H9 (cell line): ENCODE data around the gene DCDC1. TPM values are rescaled to one million over a fixed set of nuclear protein-coding genes. Genes with fewer than 3 reads are reported as not detected.

ENCODE experiments used
- DNase-seq: peaks from one replicate; pipeline ENCODE4 v3.0.0-alpha.2; 2017
- H2AFZ ChIP-seq: one replicate; pipeline ENCODE4 v1.6.1; 2013; ENCODE audit warnings: mild to moderate bottlenecking, low read length, control low read depth, moderate library complexity
- H2AK5ac ChIP-seq: 2 replicates; pipeline ENCODE4 v1.6.1; 2013; ENCODE audit warnings: low read length, control low read depth, mixed read lengths; ENCODE audit not compliant: insufficient read length
- H2BK120ac ChIP-seq: one replicate; pipeline ENCODE4 v1.6.1; 2013; ENCODE audit warnings: low read depth, mild to moderate bottlenecking, low read length, control low read depth, inconsistent platforms; ENCODE audit not compliant: poor library complexity, severe bottlenecking
- H2BK12ac ChIP-seq: 2 replicates; pipeline ENCODE4 v1.6.1; 2013; ENCODE audit warnings: low read length, control low read depth, mixed read lengths, low read depth; ENCODE audit not compliant: insufficient read length
- H2BK15ac ChIP-seq: 2 replicates; pipeline ENCODE4 v1.6.1; 2013; ENCODE audit warnings: low read depth, low read length, control low read depth
- H2BK20ac ChIP-seq: one replicate; pipeline ENCODE4 v1.6.1; 2013; ENCODE audit warnings: low read depth, mild to moderate bottlenecking, low read length, control low read depth, inconsistent platforms; ENCODE audit not compliant: poor library complexity, severe bottlenecking
- H2BK5ac ChIP-seq: 2 replicates; pipeline ENCODE4 v1.6.1; 2013; ENCODE audit warnings: low read length, control low read depth, mixed read lengths; ENCODE audit not compliant: insufficient read length
- H3K14ac ChIP-seq: 2 replicates; pipeline ENCODE4 v1.6.1; 2013; ENCODE audit warnings: low read length, control low read depth; ENCODE audit not compliant: insufficient read depth
- H3K18ac ChIP-seq: 2 replicates; pipeline ENCODE4 v1.6.1; 2013; ENCODE audit warnings: low read depth, mild to moderate bottlenecking, mixed read lengths, low read length, control low read depth; ENCODE audit not compliant: insufficient read length
- H3K23ac ChIP-seq: 2 replicates; pipeline ENCODE4 v1.6.1; 2013; ENCODE audit warnings: low read length, control low read depth, mixed read lengths, low read depth; ENCODE audit not compliant: insufficient read length
- H3K23me2 ChIP-seq: 2 replicates; pipeline ENCODE4 v1.6.1; 2013; ENCODE audit warnings: low read depth, mild to moderate bottlenecking, mixed read lengths, low read length, control low read depth; ENCODE audit not compliant: insufficient read length, poor library complexity, severe bottlenecking
- H3K27ac ChIP-seq: 2 replicates; pipeline ENCODE4 v1.5.1; 2013; ENCODE audit warnings: low read length, control low read depth, mixed read lengths, low read depth; ENCODE audit not compliant: insufficient read length
- H3K27me3 ChIP-seq: 2 replicates; pipeline ENCODE4 v1.6.1; 2013; ENCODE audit warnings: low read length, control low read depth, inconsistent platforms; ENCODE audit not compliant: insufficient read depth
- H3K4ac ChIP-seq: 2 replicates; pipeline ENCODE4 v1.6.1; 2013; ENCODE audit warnings: low read depth, mild to moderate bottlenecking, control low read depth, inconsistent platforms, low read length, moderate library complexity
- H3K4me1 ChIP-seq: 2 replicates; pipeline ENCODE4 v1.6.1; 2013; ENCODE audit warnings: low read length, control low read depth, inconsistent platforms; ENCODE audit not compliant: insufficient read depth
- H3K4me2 ChIP-seq: 2 replicates; pipeline ENCODE4 v1.6.1; 2013; ENCODE audit warnings: low read length, control low read depth, mixed read lengths; ENCODE audit not compliant: insufficient read length, insufficient read depth
- H3K56ac ChIP-seq: 2 replicates; pipeline ENCODE4 v1.6.1; 2013; ENCODE audit warnings: low read depth, mild to moderate bottlenecking, mixed read lengths, low read length, control low read depth; ENCODE audit not compliant: insufficient read length
- H3K79me1 ChIP-seq: 2 replicates; pipeline ENCODE4 v1.6.1; 2013; ENCODE audit warnings: low read depth, mild to moderate bottlenecking, moderate library complexity, low read length, control low read depth, inconsistent platforms; ENCODE audit not compliant: insufficient read depth, poor library complexity, severe bottlenecking
- H3K79me2 ChIP-seq: 2 replicates; pipeline ENCODE4 v1.6.1; 2013; ENCODE audit warnings: low read length, control low read depth, inconsistent platforms; ENCODE audit not compliant: insufficient read depth
- H3K9ac ChIP-seq: 2 replicates; pipeline ENCODE4 v1.6.1; 2013; ENCODE audit warnings: low read length, control low read depth, mixed read lengths; ENCODE audit not compliant: insufficient read length; ENCODE audit errors: extremely low read depth
- H3K9me3 ChIP-seq: one replicate; pipeline ENCODE4 v1.6.1; 2013; ENCODE audit warnings: low read depth, low read length, inconsistent platforms; ENCODE audit not compliant: control insufficient read depth
- H3T11ph ChIP-seq: one replicate; pipeline ENCODE4 v1.6.1; 2013; ENCODE audit warnings: mild to moderate bottlenecking, low read length, control low read depth, inconsistent platforms
- H4K20me1 ChIP-seq: one replicate; pipeline ENCODE4 v1.6.1; 2013; ENCODE audit not compliant: control insufficient read depth, insufficient read length, insufficient read depth
- H4K5ac ChIP-seq: 2 replicates; pipeline ENCODE4 v1.6.1; 2013; ENCODE audit warnings: low read depth, mild to moderate bottlenecking, mixed read lengths, low read length, control low read depth; ENCODE audit not compliant: insufficient read length
- H4K8ac ChIP-seq: replicated peaks from 2 replicates; pipeline ENCODE4 v1.6.1; 2013; ENCODE audit warnings: low read length, control low read depth, mixed read lengths, low read depth; ENCODE audit not compliant: insufficient read length
- H4K91ac ChIP-seq: 2 replicates; pipeline ENCODE4 v1.6.1; 2013; ENCODE audit warnings: low read depth, mild to moderate bottlenecking, moderate library complexity, mixed read lengths, low read length, control low read depth; ENCODE audit not compliant: insufficient read length
- H3K27ac Mint-ChIP-seq, 3 experiments: 2 replicates in 2 of 3; 3 replicates in 1 of 3; pipeline ENCODE4 v1.8.0; 2020 to 2021; ENCODE audit warnings: mixed read lengths in 3 of 3, mild to moderate bottlenecking in 1 of 3, moderate library complexity in 1 of 3
- H3K27me3 Mint-ChIP-seq: 2 replicates; pipeline ENCODE4 v1.8.0; 2021; ENCODE audit warnings: low read depth, mild to moderate bottlenecking, moderate library complexity, mixed read lengths
- H3K36me3 Mint-ChIP-seq, 3 experiments: 2 replicates in 2 of 3; 3 replicates in 1 of 3; pipeline ENCODE4 v1.8.0; 2020 to 2021; ENCODE audit warnings: low read depth in 3 of 3, mixed read lengths in 3 of 3; ENCODE audit not compliant: insufficient read depth in 1 of 3
- H3K4me1 Mint-ChIP-seq, 2 experiments: 2 replicates each; pipeline ENCODE4 v1.8.0; 2020; ENCODE audit warnings: mixed read lengths in 2 of 2
- H3K4me3 Mint-ChIP-seq, 2 experiments: 2 replicates in 1 of 2; 3 replicates in 1 of 2; pipeline ENCODE4 v1.8.0; 2020 to 2021; ENCODE audit warnings: mild to moderate bottlenecking in 2 of 2, mixed read lengths in 2 of 2, moderate library complexity in 1 of 2
- H3K9me3 Mint-ChIP-seq, 2 experiments: 2 replicates in 1 of 2; 3 replicates in 1 of 2; pipeline ENCODE4 v1.8.0; 2020; ENCODE audit warnings: mild to moderate bottlenecking in 2 of 2, mixed read lengths in 2 of 2, moderate library complexity in 1 of 2
- WGBS: extraction: QIAGEN DNeasy Blood & Tissue Kit; methylation state at CpG from one replicate; pipeline ENCODE4 v1.1.7; 2013; ENCODE audit warnings: missing lambda C conversion rate, low lambda C conversion rate, mixed read lengths; ENCODE audit not compliant: insufficient read length; ENCODE audit errors: extremely low coverage; 5-methylcytosine and 5-hydroxymethylcytosine counted together
- total RNA-seq: library from RNA; stranded (reverse); gene quantifications from 2 replicates; pipeline ENCODE4 v1.2.1, GENCODE V29; 2021
- TF ChIP-seq, protein P1 (sequence below): fragments of 200-600 bp; sonication (generic); conservative IDR thresholded peaks from 3 replicates; pipeline ENCODE4 v1.8.0; 2021; ENCODE audit warnings: antibody characterized with exemption, mild to moderate bottlenecking

DCDC1 gene
- total RNA-seq, 1 experiment from 2014 or later = 0.09 TPM

DNA sequence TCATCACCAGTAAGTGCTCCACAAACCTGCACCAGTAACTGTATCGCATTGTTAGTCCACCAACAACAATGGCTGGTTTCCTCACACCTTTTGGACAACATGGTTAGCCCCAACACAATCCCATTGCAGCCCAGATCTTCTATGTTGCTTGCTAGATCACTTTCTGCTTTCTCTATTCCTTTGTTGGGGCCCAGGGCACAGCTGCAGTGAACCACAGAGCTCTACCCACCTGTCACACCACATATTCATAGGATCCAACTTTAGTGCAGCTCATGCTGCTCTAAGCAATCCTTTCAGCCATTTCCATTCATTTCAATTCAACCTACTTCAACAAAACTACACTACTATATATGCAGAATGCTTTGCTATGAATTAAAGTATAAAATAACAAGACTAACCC lies 364.3 kb downstream of the DCDC1 start:
- no peak overlapping the region for H3K56ac ChIP-seq
- H2BK120ac ChIP-seq = no peak overlapping the region
- H3K9ac ChIP-seq = no peak overlapping the region
- no peak overlapping the region for H4K5ac ChIP-seq
- H2BK5ac ChIP-seq = no peak overlapping the region
- H3K14ac ChIP-seq = no peak overlapping the region
- no peaks in the 10 kb centered on the region for H3K9me3 ChIP-seq
- H3K4me1 Mint-ChIP-seq = no peaks in the 10 kb centered on the region; a peak in 1 of 4 replicates
- H3K36me3 Mint-ChIP-seq = no peaks in the 10 kb centered on the region
- no peak overlapping the region for H3K23ac ChIP-seq
- H4K91ac ChIP-seq = no peak overlapping the region
- no peak overlapping the region for H3K27ac Mint-ChIP-seq
- H3T11ph ChIP-seq = no peak overlapping the region
- H4K8ac ChIP-seq = no peak overlapping the region
- no peak overlapping the region for H2BK20ac ChIP-seq
- no peak overlapping the region for H2AK5ac ChIP-seq
- H3K79me1 ChIP-seq = no peaks in the 10 kb centered on the region
- no peak overlapping the region for H3K4me3 Mint-ChIP-seq
- H2AFZ ChIP-seq = no peak overlapping the region
- DNase-seq = no peak
- no peak overlapping the region for H3K4ac ChIP-seq
- WGBS = no CpG with 5 or more reads among the region's 1 CpG
- H2BK15ac ChIP-seq = no peak overlapping the region
- TF ChIP-seq, protein P1, sequence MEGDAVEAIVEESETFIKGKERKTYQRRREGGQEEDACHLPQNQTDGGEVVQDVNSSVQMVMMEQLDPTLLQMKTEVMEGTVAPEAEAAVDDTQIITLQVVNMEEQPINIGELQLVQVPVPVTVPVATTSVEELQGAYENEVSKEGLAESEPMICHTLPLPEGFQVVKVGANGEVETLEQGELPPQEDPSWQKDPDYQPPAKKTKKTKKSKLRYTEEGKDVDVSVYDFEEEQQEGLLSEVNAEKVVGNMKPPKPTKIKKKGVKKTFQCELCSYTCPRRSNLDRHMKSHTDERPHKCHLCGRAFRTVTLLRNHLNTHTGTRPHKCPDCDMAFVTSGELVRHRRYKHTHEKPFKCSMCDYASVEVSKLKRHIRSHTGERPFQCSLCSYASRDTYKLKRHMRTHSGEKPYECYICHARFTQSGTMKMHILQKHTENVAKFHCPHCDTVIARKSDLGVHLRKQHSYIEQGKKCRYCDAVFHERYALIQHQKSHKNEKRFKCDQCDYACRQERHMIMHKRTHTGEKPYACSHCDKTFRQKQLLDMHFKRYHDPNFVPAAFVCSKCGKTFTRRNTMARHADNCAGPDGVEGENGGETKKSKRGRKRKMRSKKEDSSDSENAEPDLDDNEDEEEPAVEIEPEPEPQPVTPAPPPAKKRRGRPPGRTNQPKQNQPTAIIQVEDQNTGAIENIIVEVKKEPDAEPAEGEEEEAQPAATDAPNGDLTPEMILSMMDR = no peak
- H3K79me2 ChIP-seq = no peaks in the 10 kb centered on the region
- no peaks in the 10 kb centered on the region for H3K4me1 ChIP-seq
- H3K27ac ChIP-seq = no peak overlapping the region
- no peaks in the 10 kb centered on the region for H3K23me2 ChIP-seq
- no peaks in the 10 kb centered on the region for H3K27me3 ChIP-seq
- no peaks in the 10 kb centered on the region for H3K27me3 Mint-ChIP-seq
- H3K9me3 Mint-ChIP-seq = no peaks in the 10 kb centered on the region
- H3K18ac ChIP-seq = no peak overlapping the region
- no peak overlapping the region for H2BK12ac ChIP-seq
- no peak overlapping the region for H3K4me2 ChIP-seq
- no peaks in the 10 kb centered on the region for H4K20me1 ChIP-seq
